Inflammatory macrophage treated with lipopolysaccharide for 1 hour (primary cell): ENCODE data around the gene CBX4.

Experiments used
- DNase-seq, 2 donors: peaks; one replicate each; pipeline ENCODE4 v3.0.0-alpha.2; 2020 to 2022

The CBX4 gene

GRCh38 chr17:79798299-79799173 is 40.7 kb downstream of the CBX4 start:
- DNase-seq: no peak

DNA sequence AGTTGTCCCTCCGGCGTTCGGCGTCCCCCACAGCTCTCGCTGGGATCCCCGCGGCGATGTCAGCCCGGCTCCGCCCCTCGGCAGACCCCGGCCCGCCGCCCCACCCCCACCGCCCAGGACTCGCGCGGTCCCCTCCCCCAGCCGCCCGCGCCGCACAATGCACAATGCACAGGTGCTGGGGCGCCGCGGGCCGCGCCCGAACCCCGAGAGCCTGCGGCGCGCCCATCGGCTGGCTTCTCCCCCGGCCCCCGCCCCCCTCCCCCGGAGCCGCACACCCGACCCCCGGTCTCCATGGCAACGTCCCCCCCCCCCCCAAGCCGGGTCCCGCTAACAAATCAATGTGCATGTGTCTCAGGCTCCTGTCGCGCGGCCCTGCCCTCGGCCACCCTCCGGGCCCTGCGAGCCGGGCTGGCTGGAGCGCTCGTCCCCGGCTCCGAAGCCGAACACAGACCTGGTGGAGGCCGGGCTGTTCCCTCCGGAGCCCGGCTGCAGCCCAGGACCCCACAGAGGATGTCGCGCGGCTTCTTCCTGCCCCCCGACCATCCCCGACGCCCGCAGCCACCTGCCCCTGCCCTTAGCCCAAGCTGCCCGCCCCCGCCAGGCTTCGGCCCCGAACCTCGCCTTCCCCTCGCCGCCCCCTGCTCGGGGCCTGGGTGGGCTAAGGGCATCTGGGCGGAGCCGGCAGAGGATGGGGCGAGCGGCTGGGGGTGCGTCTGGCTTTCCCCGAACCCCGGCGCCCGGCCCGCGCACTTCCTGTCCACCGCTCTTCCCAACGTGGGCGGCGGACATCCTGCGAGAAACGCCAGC is 41.5 kb downstream of the CBX4 start:
- no peak for DNase-seq

- peak; percentile 99 to 100 for DNase-seq
Measured at GRCh38 chr17:79796763-79797491, 42.3 kb downstream of the CBX4 start, which contains the start of gene CBX8. Gene CBX8 (minus strand): TSS chr17:79797077. CDS start chr17:79796998, 79 bp downstream.

DNA sequence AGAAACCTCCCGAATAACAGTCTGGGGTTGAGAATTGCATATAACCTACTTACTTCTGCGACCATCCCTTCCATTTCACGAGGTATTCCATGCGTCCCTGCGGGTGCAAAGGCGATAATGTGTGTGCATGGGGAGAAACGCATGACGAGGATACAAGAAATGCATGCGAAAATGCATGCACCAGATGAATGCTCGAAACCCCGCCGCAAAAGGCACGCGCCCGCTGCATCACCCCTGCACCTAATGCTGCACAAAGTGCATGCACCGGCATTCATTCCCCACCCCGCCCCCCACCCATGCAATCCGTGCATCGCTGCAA is 42.8 kb downstream of the CBX4 start:
- no peak for DNase-seq

DNA sequence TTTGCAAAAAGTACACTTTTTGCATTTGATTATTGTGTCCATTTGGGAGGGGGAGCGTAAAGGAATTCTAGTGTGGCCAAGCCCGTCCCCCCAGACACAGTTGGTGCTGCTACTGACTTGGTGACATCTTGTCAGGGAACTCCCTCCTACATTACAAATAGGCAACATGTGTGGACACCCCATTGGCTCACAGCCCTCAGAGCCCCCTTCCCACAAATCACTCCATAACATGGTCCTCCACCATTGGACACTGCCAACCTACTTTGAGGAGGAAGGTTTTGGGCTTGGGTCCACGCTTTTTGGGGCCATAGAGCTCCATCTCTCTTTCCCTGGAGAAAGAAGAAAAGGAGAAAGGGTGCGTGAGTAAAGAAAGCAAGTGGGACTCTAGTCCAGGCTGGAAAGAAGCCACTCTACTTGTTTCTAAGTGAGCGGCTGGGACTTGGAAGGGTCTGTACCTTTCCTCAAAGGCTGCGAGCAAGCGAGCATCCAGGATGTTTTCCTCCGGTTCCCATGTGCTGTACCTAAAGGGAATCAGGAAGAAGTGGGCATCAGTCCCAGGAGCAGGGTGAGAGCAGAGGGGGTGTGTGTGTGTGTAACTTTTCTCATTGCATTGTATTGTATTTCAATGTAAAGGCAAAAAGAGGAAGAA is 43.3 kb downstream of the CBX4 start:
- DNase-seq: no peak

GRCh38 chr17:79794659-79795511 is 44.4 kb downstream of the CBX4 start:
- no peak for DNase-seq

DNA sequence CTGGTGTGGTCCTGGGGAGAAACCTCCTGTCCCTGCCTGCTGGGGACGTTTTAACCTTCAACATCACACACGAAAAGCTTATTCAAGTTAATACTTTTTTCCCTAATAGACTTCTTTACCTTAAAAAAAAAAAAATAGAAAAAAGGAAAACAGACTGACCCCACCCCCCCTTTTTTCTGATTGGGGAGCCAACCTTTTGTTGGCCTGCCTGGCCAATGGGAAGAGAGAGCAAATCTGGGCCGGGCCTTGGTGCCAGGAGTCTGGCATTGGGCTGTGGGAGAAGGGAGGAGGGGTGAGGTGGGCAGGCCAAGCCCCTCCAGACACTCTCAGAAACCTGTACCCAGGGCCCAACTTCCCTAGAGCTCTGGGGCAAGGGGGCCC is 45.3 kb downstream of the CBX4 start:
- DNase-seq: no peak

DNA sequence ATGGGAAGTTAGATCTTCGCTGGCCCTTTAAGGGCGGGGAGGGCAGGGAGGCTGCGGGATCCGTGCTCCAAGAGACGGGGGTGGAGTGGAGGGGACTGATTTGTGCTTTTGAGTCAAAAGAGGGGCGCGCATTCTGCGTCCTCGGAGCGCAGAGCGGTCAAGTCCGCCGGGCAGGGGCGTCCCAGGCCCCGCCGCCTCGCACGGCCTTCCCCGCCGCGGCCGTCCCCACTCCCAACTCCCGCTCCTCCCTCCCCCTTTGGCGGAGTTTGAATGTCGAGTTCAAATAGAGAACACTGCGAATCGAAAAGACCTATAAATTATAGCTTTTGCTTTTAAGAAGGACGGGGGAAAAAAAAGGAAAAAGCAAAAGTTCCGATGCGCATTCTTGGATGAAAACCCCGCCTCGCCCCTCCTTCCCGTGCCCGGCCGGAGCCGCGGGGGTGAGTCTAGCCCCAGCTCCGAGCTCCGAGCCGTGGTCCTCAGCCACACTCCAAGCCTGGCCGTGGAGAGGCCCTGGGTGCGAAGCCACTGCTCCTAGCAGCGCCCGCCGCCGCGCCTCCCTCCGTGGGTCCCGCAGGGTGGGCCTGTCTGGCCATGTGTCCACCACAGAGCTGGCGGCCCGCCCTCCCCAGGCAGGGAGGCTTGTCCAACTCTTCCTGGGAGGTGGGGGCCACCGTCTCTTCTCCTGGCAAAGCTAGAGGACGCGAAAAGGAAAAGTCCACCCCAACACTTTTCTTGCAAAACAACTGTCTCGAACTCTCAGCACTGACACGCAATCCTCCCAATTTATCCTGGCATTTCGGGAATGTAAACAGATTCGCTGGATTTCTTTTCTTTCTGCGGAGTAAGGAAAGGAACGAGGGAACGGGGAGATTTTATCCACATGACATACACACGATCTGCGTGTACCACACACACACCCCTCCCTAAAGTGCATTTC is 46.0 kb downstream of the CBX4 start:
- DNase-seq: no peak

- no peak for DNase-seq
Measured at GRCh38 chr17:79792341-79792871, 46.8 kb downstream of the CBX4 start.

GRCh38 chr17:79791735-79792161 is 47.5 kb downstream of the CBX4 start:
- DNase-seq: no peak

GRCh38 chr17:79790805-79791734 is 48.2 kb downstream of the CBX4 start:
- no peak for DNase-seq

GRCh38 chr17:79789943-79790804 is 49.1 kb downstream of the CBX4 start:
- DNase-seq: peak in 1 of 2 donors; percentile 48

DNA sequence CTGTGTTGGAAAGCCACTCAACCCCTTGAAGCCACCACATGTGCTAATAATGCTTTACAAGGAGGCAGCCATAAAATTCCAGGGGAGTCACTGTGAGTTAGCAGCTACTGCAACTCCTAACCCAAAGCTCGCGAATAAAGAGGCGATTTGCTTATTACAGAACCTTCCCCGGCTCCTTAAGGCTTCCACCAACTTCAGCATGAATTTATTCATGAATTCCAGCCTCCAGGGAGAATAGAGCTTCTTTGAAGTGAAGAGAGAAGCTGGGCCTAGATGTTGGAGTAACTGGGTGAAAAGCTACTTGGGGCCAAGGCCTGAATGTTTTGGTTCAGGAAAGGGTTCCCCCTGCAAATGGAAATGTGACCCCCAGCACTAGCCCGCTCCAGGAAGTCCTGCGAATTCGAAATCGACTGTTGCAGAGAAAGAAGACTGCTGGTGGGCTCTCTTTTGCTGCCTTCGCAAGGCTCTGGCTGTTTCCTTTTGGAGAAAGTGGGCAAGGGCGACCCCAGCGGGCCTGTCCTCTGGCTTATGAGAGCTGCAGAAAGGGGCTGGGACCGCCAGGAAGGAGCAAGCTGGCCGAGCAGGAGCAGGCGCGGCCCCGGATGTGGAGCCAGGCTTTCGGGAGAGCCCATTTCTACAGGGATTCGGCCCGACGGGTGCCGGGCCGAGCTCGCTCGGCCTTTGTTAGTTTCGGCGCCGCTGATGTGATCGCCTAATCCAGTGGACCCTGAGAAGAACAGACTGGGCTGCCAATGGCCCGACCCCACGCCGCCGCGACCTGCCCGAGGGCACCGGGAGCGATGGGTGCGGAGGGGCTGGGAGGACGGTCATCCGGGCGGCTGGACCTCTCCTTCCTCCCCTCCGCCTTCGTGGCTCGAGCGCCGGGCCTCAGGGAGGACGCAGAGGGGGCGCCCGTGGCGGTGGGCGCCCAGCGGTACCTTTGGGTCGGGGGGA is 50.0 kb downstream of the CBX4 start:
- DNase-seq: no peak

GRCh38 chr17:79788455-79788854 is 50.8 kb downstream of the CBX4 start:
- no peak for DNase-seq

DNA sequence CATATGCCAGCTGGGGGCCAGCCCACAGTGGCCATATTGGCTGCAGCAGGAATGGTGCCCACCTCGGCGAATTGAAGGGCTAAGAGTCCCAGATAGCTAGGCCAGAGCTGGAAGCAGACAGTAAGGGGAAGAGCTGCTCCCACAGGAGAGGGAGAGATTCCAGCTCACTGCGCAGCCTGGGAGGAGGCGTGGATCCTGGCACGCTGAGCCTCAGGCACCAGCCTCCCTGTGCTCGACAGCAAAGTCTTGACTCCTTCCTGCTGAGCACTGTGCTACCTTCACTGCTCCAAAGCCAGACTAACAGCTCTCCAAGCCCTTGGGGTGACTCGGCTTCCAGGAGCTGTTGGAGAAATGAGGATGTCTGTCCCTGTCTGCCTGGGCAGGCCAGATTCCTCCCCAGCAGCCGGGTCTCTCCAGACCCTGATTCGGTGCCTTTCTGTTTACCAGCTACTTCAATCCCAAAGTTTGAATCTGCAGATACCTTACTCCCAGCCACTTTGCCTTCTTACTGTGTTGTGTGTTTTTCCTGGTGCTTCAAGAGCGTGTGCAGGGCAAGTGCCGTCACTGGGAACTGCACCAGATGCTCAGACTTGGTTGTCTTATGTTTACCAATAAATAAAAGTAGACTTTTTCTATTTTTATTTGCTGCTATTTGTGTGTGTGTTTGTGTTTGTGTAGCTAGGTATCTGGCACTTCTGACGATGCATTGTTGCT is 52.2 kb downstream of the CBX4 start:
- no peak for DNase-seq
